Measurements from ENCODE around the gene MAPK4.
"Not testable (repeated sequence)": the region's sequence is repeated elsewhere in the genome, so short reads cannot be mapped to it uniquely, and the experiment has no call there.

MAPK4 gene

DNA sequence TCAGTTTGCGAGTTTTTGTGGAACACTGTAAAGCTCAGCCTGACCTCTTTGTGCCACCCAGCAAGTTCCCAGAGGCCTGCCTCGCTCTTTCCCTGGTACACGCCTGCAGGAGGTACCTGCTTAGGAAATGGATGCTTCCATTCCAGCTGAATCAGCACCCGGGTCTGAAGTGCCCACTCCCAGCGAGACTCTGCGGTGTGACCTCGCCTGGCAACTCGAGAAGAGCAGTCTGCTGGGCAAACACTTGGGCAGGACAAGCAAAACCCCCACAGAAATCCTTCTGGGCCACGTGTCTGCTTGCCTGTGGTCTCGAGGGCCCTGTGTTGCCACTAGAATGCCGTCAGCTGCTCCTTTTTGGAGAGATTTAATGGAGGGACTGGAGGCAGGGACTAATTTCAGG is 127.6 kb downstream of the MAPK4 start:
- DNase-seq (ENCODE audit: low read depth) = no peak

DNA sequence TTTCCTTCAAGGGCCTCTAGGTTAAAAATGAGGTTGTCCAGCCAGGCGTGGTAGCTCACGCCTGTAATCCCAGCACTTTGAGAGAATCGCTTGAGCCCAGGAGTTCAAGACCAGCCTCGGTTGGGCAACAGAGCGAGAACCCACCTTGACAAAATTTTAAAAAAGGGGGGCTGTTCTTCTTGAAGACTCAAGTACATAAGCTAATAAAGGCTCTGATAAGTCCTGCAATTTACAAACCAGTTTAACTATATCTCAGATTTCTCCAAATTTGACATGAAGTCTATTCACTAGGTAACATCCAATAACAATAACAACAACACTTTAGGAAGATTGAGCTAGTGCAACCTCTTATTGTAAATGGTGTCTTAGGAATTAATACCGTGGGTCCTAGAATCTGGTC is 129.7 kb downstream of the MAPK4 start:
- no peak for DNase-seq (ENCODE audit: low read depth)

DNA sequence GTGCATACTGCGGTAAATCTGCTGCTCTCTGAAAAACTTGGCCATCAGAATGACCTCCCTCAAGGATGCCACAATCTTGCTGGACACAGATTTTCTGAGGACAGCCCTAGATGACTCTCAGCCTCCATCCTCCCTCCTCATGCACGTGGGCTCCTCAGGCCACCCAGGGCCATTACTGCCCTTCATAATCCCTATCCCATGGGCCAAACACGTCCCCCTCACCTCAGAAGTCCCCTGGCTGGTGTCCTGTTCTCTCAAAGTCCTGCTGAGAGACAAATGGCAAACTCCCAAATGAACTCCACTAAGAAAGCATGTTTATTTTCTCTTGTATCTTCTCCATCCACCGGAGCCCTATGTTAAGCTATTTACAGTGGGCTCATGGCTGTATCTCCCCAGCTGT is 134.3 kb downstream of the MAPK4 start:
- DNase-seq (ENCODE audit: low read depth) = no peak

DNA sequence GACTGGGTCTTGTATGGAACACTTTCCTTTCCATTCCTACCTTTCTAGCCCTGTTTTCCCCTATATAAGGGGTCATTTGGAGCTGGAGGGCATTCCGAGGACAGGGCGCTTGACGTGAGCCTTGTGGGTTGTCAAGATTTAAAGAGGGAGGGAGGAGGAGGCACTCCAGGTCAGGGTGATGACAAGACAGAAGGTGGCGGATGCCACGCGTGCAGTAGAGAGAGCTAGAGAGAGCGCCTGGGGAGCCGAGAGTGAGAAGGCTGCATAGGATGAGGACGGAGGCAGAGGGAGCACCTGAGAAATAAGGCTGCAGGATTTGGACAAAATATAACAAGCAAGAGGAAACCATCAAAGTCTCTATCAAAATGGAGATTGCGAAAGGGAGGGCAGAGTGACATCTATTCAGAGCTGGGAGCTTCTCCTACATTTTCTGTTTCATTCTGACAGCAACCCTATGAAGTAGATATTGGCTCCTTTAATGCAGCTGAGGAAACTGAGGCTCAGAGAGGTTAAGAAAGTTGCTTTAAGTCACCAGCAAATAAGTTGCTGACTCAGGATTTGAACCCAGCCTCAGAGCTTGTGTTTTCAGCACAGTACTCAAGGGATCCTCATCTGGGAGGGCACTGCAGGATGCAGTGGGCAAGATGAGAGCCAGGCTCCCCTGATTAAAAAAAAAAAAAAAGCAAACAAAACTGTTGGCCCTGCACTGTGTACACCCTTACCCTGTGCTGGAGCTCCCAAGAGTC is 135.7 kb downstream of the MAPK4 start:
- no peak for DNase-seq (ENCODE audit: low read depth)

DNA sequence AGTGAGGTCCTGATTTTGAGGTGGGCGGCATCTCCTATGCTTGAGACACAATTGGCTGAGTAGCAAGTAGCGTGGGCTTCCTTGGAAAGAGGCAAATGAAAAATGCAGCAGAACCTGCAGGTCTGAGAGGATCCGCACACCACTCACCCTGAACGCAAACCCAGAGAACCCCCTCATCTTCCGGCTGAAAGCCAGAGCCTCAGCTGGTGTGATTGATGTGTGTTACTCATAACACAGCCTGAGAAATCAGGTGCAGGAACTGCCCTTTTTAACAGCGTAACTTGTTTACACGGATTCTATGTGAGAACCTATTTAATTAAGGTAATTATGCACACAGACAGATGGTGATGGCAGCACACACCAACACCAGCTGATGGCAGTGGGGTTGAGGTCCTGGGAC is 136.5 kb downstream of the MAPK4 start:
- DNase-seq (ENCODE audit: low read depth) = no peak

DNA sequence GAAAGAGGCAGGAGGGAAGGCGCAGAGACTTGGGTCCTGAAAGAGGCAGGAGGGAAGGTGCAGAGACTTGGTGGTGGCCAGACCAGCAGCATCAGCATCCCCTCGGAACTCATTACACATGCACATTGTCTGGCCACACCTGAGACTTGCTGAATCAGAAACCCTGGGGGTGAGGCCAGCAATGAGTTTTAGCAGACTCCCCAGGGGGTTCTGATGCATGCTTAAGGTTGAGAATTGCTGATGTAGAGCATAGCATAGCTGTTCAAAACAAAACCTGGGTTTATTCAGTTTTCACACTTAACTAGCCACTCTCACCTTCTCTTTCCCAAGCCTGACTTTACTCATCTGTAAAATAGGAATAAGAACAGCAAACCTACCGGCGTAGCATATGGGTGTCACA is 137.0 kb downstream of the MAPK4 start:
- no peak for DNase-seq (ENCODE audit: low read depth)

DNA sequence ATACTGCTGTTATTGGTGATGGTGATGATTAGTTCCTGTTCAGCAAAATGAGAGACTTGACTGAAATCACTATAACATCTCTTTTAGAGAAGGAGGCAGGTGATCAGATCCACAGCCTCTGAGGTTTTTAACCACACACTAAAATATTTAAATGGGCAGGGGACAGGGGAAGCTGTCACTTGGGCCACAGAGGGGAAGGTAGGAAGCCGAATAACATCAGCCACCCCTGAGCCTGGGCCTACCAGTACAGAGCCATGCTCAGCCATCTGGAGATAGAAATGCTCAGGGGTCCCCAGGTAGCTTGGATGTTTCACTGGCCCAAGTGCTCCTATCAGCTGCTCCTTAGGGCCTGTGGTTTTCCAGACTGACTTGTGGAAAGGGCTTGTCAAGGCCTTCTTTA is 137.6 kb downstream of the MAPK4 start:
- no peak for DNase-seq (ENCODE audit: low read depth)

DNA sequence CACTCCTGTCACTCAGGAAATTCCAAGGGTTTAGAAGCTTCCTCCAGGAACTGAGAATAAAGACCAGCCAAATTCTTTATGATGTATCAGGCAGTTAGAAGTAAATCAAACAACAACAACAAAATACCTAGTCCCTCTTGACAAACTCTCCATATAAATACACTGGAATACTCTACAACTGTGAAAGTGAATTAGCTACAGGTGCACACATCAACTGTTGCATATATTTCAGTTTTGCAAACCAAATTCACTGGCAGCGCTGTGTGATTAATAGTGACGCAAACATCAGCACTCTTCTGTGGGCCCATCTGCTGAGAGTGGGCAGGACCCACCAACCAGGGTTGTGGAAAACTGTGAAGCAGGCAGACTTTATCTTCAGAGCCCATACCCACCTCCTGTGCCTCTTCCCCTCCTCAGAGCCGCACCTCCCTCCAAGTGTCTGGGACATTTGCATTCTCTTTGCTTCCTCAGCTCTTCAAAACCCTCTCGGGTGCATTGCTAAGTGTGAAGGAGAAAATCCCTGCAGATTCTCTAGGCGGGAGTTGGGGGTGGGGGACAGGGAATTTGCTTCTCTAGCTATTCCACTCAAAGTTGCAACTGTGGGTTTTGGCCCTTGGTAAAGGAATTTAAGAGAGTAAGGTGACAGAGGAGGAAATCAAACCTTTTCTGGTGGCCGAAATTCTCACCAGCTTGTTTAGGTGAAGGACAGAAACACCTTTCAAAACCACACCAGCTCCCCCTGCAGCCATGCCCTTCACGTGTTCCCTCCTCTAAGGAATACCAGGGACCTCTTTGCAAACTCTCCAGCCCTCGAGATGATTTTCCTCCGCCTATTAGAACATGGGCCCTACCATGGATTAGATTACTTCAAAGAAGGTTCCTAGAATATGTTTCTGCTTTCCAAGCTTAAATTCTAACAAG is 140.6 kb downstream of the MAPK4 start:
- no peak for DNase-seq (ENCODE audit: low read depth)

DNA sequence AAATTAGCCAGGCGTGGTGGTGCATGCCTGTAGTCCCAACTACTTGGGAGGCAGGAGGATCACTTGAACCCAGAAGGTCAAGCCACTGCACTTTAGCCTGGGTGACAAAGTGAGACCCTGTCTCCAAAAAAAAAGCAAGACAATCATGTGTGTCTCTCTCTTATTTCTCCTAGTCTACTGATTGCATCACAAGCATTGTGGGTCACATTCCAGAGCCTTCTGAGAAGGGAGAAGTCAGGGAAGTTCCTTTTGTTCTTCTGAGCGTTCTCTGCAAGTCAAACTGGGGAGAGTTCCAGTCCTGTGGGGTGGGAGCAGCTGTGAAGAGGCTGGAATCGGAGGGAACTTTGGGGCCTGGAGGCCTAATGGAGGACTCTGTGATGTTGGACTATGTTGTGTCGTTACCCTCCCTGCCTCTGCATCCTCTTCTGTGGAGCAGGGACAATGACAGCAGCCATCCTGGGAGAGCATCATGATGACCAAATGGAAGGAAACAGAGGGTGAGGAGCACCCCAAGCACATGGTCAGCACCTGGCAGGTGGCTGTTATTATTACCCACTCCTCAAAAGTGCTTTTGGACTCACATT is 144.6 kb downstream of the MAPK4 start:
- no peak for DNase-seq (ENCODE audit: low read depth)

DNA sequence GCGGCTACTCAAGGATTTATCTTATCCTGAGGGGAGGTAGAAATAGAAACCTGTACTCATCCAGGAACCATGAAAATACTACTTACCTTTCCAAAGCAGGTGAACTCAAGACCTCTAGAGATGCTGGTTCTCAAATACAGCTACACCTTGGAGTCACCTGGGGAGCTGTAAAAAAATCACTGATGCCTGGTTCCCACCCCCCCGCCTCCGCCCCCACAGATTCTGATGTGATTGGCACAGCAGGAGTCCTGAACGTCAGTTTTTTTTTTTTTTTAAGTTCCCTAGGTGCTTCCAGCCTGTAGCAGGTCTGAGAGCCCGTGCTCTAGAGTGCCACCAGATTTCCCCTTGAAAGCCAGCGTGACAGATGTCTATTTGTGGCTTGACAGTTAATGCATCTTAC is 146.3 kb downstream of the MAPK4 start:
- DNase-seq (ENCODE audit: low read depth) = no peak

DNA sequence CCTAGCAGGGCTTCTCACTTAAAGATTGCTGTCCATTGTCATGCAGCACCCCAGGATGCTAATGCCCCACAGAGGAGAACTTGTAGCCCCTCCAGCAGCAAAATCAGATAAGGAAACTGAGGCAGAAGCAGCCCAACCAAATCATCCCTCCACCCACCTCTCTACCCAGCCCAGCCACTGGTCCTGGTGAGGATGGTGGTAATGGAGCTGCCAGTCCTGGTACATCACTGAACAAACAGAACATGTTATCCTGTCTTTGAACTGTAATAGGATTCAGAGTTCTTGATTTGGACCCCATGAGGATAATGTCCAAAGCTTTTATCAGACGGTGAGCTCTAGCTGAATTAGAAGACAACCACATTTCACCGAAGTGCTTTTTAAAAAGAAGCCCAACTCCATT is 146.8 kb downstream of the MAPK4 start:
- no peak for DNase-seq (ENCODE audit: low read depth)

DNA sequence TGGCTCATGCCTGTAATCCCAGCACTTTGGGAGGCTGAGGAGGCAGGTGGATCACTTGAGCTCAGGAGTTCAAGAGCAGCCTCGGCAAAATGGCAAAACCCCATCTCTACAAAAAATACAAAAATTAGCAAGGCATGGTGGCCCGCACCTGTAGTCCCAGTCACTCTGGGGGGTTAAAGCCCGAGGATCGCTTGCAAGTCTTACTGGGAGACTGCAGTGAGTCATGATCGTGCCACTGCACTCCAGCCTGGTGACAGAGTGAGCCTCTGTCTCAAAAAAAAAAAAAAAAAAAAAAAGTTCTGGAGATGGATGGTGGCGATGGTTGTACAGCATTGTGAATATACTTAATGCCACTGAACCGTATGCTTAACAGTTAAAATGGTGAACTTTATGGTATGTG is 147.4 kb downstream of the MAPK4 start:
- not testable (repeated sequence) for DNase-seq (ENCODE audit: low read depth)

DNA sequence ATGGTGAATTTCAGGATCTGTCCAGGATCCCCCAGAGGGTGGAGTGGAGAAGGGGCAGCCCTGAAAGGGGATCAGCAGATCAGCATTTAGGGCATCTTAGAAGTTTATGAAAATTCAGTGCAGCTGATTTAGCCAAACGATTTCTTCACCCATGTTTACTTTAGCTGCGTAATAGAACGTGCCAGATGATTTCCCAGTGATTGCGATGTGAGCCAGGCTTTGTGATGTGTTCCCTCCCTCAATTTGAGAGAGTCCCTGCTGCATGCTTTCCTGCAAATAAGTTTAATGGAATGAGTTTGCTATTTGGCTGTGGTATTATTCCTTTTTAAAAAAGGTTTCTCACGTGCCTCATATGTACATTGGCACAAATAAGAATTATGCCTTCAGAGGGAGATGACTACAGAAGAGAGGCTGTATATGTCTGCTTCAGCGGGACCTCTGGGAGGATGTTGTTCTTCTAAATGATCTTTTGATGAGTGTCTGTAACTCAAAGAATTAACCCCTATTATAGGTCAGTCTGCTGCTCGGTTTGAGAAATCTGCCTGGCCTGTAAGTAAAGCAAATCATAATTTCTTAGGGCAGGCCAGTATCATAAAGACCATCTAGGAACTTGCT is 148.1 kb downstream of the MAPK4 start:
- DNase-seq (ENCODE audit: low read depth) = no peak

DNA sequence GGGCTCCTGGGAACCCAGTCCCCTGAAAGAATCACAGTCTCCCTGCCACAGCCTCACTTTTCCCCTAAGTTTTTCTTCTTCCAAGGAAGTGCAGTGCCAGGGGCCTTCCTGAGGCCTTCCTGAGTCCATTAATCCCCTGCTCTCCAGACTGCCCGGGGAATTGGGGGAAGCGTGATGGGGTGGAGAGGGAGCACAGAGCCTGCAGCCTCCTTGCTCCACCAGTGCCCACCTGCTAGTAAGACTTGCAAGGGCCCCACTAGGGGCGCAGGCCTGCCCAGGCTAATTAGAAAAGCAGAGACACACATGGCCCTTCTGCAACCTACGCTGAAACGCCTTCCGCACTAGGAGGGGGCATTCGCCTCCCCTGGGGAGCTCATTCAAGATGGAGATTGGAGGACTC is 149.3 kb downstream of the MAPK4 start:
- DNase-seq (ENCODE audit: low read depth) = no peak

DNA sequence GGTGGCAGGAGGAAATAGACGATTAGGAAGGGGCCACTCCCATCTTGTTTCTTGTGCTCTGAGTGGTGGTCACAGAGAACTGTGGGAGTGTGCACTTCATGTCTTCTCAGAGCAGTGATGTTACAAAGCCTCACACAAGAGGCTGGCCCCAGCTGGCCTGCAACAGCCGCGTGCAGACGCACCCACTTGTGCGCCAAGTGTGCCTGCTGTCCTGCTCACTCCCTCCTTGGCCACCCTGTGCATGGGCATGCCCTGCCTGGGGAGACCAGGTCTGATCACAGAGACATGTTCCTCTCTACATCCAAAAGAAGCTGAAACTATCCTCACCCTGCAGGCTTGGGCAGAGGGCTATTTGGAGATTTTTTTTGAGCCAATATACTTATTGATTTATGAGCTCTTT is 151.5 kb downstream of the MAPK4 start:
- no peak for DNase-seq (ENCODE audit: low read depth)

DNA sequence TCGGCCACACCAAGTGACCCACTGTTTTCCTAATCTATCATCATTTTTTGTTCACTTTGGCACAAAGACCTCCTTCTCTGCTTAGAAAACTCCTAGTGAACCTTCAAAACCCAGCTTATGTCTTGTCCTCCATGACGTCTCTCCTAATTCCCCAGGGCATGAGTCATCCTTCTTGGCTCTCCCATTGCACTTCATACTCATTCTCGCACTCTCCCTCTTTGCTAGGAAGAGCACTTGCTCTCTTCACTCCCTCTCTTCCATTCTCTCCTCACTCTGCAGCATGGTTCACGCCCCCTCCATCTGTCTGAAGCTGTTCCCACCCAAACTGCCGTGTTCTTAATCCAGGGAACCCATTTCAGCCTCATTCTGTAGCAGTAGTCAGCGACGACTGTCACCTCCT is 156.0 kb downstream of the MAPK4 start:
- DNase-seq (ENCODE audit: low read depth) = no peak

DNA sequence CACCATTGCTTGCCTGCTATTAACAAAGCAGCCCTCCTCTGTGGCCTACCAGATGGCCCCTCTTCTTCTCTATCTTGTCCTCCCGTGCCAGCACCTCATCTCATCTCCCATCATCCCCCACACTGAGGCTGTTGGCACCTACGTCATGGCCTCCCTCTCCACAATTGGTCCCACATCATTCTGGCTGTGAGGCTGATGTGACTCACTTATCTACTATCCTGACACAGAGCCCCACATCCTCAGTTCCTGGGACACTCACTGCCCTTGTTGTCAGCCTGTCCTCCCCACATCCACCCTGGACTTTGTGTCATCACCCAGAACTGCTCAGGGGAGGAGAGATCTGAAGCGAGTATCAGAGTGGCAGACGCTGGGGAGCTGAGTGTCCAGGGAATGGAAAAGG is 157.0 kb downstream of the MAPK4 start:
- no peak for DNase-seq (ENCODE audit: low read depth)

DNA sequence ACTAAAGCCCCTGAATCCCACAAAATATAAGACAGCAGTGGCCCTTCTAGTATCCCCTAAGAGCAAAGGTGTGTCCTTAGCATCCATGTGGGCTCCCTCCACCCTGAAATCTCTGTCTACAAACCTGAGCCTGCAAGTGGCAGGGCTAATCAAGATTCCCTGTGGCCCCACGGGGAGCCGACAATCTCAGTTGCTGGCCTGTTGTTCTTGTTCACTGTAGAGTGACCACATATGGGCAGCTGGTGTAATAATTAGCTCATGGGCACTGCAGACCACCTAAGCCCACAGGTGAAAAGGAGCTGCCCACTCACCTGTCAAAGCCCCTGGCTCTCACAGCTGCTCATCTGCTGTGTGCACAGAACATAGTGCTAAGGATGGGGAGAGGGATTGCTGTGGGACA is 157.7 kb downstream of the MAPK4 start:
- DNase-seq (ENCODE audit: low read depth) = no peak

DNA sequence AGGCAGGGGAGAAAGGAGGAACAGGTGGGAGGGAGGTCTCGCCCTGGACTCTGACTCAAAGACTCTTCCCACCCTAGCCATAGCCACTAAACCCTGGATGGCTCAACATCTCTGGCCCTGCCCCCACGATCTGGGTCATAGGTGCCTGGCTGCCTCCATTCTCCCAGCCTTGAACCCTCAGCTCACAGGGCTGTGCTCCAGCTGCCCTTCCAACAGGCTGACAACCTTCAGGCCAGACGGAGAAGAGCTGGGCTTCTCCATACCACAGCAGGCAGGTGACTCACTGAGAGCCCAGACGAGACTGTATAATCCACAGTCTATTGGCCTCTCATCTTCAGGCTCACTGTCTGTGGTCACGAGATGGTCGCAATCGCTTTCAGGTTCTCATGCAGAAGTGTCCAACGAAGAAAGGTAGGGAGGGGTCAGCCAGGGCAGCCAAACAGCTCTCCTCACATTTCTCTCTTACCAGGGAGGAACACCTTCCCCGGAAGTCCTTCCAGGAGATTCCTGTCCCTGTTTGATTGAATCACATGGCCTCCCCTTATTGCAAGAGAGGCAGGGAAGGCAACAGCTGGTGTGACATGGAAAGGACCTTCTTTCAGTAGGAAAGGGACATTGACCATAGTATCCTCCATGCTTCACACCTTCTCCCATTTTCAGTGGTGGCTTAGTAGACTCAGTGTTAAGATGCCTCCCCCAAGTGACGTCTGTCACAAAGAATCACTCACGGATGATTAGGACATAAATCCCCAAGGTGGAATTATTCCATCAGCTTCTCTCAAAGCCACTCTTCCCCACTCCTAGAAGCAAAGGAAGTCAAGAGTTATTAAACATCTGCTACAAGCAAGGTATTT is 159.8 kb downstream of the MAPK4 start:
- DNase-seq (ENCODE audit: low read depth) = no peak

DNA sequence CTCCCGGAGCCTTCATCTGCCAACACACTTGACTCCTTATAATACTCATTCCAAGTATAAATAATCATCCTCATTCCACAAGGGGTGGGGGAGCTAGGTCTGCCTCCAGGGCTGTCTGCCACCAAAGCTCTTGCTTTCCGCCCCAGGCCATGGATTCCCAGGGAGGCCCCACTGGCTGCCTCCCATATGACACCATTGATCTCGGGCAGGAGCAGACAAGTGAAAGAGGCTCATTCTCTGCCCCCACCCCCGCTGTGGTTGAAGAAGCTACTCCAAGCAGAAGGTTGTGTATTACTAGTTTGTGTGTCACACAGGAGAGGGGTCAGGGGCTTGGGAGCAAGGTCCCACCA is 160.4 kb downstream of the MAPK4 start:
- no peak for DNase-seq (ENCODE audit: low read depth)

DNA sequence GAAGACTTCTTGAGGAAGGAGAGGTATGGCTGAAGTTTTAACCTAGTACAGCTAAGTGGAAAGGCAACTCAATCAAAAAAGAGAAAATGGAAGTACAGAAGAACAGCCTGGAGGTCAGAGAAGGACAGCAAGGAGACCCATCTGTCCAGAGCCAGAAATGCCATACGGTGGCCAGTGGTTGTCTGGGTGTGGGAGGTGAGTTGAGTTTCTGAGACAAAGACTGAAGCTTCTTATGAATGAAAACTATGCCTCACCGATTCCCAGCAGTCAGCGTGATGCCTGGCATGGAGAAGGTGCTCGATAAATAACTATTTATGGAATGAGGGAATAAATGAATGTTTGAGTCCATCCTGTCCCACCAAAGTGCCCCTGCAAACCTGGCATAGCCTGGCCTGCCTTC is 161.1 kb downstream of the MAPK4 start:
- no peak for DNase-seq (ENCODE audit: low read depth)

All from stimulated activated CD8-positive, alpha-beta memory T cell treated with anti-CD3 and anti-CD28 coated beads, Interleukin-7, amount 100 ng/mL, for 24 hours (primary cell).